Brain microvascular endothelial cell (primary cell): ENCODE results near the gene POLR2B.
A peak's percentile ranks its signal among the peaks of the same experiment; 100 is the strongest.

Experiments
- DNase-seq: peaks from one replicate; pipeline ENCODE4 v3.0.0-alpha.2; 2020
- H3K27ac ChIP-seq: fragments of 250-450 bp; sonication (Bioruptor Pico); 2 replicates; pipeline ENCODE4 v1.5.1; 2020; ENCODE audit warnings: mild to moderate bottlenecking, moderate library complexity
- H3K27me3 ChIP-seq: fragments of 250-450 bp; sonication (Bioruptor Pico); replicated peaks from 2 replicates; pipeline ENCODE4 v1.5.1; 2020; ENCODE audit warnings: mild to moderate bottlenecking
- H3K36me3 ChIP-seq: fragments of 250-450 bp; sonication (Bioruptor Pico); replicated peaks from 2 replicates; pipeline ENCODE4 v1.5.1; 2020; ENCODE audit warnings: mild to moderate bottlenecking
- H3K4me3 ChIP-seq: 2 replicates; pipeline ENCODE4 v1.5.1; 2011; ENCODE audit warnings: low read depth, mild to moderate bottlenecking, control low read depth, low read length, moderate library complexity
- in situ Hi-C: cut with HindIII; loops from 2 replicates; pipeline ENCODE4 v1.10.0; 2017; ENCODE audit warnings: low sequenced_read_pairs, low pct_ligation_motif_present
- TF ChIP-seq, protein P1 (sequence below): IDR thresholded peaks from 2 replicates; pipeline ENCODE4 v1.5.1; 2011; ENCODE audit warnings: low read depth, mild to moderate bottlenecking, moderate library complexity, low read length, control low read depth, inconsistent platforms; ENCODE audit errors: missing control alignments

Gene POLR2B

GRCh38 chr4:57078685-57079521 lies 100.2 kb downstream of the POLR2B start:
- Histone ChIP-seq H3K27me3 (no peaks in the 10 kb centered on the region), H3K4me3 (no peak overlapping the region), H3K36me3 (peaks cover 27% of the 10 kb centered on the region), H3K27ac (peak overlapping the region; percentile 92)
- DNase-seq: peak; percentile 77
- TF ChIP-seq, protein P1, sequence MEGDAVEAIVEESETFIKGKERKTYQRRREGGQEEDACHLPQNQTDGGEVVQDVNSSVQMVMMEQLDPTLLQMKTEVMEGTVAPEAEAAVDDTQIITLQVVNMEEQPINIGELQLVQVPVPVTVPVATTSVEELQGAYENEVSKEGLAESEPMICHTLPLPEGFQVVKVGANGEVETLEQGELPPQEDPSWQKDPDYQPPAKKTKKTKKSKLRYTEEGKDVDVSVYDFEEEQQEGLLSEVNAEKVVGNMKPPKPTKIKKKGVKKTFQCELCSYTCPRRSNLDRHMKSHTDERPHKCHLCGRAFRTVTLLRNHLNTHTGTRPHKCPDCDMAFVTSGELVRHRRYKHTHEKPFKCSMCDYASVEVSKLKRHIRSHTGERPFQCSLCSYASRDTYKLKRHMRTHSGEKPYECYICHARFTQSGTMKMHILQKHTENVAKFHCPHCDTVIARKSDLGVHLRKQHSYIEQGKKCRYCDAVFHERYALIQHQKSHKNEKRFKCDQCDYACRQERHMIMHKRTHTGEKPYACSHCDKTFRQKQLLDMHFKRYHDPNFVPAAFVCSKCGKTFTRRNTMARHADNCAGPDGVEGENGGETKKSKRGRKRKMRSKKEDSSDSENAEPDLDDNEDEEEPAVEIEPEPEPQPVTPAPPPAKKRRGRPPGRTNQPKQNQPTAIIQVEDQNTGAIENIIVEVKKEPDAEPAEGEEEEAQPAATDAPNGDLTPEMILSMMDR: no peak
- in situ Hi-C loops: no loop called here
